ENCODE results near the gene RNF187.

Gene RNF187

DNA sequence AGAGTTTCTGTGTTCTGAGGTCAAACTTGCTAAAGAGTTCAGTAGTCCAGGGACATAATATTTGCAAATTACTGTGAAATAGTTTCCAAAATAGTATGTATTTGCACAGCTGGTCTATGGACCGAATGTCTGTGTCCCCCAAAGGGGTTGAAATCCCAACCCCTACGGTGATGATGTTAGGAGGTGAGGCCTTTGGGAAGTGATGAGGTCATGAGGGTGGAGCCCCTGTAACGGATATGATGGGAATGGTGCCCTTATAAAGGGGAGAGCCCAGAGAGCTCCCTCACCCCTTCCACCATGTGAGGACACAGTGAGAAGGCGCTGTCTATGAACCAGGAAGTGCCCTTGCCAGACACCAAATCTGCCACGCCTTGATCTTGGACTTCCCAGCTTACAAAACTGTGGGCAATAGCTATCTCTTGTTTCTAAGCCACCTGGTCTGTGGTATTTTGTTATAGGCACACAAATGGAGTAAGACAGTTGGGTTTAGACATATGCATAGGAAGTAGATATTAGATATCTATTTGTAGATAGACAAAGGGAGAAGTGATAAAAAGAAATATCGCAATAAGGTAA is 21.7 kb downstream of the RNF187 start:
- DNase-seq (ENCODE audit: low read depth), result no peak

DNA sequence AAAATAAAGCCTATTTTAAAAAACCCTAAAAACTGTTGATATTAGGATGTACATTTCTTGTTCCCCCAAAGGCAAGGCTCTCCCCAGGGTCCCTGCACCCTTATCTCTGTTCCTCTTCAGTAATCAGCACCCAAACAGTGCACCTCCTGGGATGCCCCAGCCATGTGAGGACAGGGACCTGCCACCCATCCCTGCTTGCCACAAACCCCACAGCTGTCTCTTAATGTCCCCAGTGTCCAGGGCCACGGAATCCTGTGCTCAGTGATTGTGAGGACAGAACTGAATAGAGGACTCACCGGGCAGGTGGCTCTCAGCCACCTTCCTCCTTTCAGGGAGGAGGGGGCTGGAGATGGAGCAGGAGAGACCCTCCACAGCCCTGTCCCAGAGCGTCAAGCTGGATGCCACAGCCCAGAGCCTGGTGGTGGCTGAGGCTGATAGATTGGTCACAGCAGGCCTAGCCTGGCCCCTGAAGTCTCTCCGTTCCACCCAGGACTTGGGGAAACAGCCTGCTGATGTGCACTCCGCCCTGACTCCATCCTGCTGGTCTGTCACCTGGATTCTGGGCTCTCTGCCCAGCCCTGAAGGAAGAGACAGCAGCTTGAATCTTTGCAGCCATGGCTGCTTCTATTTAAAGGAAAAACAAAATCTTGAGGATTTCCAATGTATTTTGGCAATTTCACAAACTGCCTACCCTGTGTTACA is 23.1 kb downstream of the RNF187 start:
- DNase-seq (ENCODE audit: low read depth), result no peak

DNA sequence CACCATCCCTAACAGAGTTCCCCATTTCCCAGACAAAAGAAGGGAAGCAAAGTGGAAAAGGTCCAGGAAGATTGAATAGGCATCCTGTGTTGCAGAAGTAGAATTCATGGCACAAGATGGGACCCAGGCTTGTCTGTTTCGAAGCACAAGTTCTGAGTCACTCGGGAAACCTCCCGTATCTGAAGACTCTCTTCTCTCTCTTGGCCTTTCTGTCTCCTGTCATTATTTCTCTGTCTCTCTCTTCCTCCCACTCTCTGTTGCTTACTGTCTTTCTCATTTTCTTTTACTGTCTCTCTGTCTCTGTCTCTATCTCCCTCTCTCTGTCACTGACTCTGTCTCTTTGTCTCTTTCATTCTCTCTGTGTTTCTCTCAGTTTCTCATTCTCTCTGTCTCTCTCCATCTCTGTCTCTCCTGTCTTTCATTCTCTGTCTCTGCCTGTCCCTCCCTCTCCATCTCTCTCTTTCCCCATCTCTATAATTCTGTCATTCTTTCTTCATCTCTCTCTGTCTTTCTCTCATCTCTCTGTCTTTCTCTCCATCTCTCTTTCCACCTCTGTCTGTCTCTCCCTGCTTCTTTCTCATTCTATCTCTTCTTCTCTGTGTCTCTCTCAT is 23.7 kb downstream of the RNF187 start:
- DNase-seq (ENCODE audit: low read depth), result no peak

DNA sequence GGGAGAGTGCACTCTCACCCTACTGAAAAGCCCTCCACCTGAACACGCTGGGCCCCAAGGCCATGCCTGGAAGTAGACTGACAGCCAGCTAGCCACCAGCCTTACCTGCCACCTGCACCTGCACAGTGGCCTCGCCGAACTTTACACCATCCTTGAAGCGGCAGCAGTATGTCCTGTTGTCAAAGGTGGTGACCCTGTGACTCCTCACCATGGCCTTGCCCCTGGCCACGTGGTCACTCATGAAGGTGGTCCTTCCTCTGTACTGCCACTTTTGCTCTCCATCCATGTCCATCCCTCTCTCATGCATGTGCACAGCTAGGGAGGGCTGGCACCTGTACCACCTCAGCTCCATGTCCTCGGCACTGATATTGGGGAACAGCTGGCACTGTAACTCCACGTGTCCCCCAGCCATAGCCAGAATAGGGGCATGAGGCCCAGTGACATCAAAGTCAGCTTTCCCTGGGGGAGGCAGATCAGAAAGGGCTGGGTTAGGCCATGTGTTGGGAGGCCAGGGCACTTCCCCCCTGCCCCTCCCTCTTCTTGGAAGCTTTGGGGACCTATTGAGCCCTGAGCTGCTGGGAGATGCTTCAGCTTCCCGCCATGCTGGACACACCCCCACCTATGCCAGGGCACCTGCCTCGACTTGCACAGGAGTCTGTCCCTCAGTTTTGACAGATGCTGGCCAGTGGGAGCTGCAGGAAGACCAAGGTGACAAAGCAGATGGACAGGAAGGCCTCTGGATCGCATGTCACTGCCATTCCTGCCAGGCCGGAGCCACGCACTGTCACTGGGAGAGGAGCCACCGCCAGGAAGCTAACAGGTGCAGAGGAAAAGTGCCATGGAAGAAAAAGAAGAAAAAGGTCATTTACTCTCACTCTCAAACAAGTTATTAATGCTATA is 24.6 kb downstream of the RNF187 start:
- no peak for DNase-seq (ENCODE audit: low read depth)

DNA sequence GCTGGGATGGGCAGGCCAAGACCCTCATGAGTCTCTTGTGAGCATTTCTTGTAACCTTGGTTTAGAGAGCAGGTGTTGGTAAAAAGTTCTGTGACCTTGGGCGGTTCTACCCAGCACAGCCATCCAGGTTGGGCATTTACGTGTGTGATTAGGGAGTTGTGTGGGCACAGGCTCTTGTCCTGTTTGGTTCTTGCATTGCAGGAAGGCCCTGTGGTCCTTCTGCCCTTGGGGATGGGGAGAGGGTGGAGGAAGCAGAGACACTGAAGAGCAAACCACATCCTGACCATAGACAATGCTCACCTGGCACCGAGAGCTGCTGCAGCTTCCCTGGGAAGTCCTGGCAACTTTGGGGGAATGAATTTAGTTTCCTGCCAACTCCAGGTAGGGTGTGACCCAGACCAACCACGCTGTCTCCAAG is 25.6 kb downstream of the RNF187 start:
- no peak for DNase-seq (ENCODE audit: low read depth)

DNA sequence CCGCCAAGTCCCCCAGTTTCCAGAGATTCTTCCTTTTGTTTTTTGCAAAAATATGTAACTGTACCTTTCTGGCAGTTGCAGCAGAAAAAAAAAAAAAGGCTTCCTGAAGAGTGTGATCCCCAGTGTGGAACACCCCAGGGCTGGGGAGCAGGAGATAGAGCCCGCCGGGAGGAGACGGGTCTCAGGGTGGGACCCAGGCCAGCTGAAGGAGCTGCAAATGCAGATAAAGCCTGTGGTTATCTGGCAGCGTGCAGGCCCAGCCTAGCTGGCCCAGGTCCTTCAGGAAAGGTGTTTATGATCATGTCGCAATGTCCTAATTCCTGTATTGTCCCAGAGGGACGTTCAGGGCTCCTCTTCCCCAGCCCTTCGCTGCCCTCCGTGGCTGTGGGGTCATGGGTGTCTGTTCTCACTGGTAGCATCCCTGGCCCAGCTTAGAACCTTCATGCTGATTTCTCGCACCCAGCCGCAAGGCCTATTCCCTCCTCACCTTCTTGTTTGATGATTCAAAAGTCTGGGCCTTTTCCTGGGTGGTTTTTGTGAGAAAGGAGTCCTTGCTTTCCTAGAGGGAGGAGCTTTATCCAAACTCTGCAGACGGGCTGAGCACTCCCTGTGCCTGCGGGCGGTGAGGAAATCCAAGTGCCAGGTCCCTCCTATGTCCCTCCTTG is 26.2 kb downstream of the RNF187 start:
- no peak for DNase-seq (ENCODE audit: low read depth)

DNA sequence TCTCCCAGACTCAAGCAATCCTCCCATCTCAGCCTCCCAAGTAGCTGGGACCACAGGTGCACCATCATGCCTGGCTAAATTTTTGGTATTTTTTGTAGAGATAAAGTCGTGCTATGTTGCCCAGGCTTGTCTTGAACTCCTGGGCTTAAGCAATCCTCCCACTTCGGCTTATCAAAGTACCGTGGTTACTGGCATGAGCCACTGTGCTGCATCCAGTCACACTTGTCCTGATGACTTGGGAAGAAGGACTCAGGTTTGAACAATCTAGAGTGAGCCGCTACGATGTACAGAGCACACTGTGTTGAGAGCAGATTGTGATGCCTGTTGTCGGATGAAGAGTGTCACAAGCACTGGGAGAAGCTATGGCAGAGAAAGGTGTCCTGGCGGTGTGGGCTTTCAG is 27.2 kb downstream of the RNF187 start:
- DNase-seq (ENCODE audit: low read depth), result no peak

DNA sequence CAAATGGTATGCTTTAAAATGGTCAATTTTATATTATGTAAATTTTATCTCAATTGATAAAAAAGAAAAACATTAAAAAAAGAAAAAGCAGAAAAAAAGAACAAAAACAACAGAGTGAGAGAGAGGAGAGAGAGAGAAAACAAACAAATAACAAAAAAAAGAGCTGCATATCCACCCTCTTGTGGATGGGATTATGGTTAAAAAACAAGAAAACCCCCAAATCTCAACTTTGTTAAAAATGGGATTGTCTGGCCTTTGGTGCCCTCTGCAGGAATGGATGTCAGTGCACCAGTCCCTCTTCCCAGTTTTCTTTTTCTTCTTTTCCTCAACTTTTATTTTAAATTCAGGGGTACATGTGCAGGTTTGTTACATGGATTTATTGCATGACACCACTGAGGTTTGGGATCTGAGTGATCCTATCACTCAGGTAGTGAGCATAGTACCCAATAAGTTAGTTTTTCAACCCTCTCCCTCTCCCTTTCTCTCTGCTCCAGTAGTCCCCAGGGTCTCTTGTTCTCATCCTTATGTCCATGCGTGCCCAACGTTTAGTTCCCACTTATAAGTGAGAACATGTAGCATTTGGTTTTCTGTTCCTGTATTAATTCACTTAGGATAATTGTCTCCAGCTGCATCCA is 28.1 kb downstream of the RNF187 start:
- no peak for DNase-seq (ENCODE audit: low read depth)

DNA sequence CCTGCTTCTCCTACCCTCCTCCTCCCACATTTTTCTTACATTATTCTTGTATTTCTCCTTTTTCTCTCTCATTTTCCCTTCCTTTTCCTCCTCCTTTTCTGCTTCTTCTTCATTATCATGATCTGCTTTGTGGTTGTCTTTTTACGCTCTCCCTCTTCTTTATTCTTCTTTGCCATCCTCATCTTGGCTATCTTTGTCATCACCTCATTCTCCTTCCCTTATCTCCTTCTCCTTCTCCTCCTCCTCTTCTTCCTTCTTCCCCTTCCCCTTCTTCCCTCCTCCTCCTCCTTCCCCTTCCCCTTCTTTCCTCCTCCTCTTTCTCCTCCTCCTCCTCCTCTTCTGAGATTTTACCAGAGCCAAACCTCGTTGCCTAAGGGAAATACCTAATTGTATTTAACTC is 30.5 kb downstream of the RNF187 start:
- DNase-seq (ENCODE audit: low read depth), result no peak

DNA sequence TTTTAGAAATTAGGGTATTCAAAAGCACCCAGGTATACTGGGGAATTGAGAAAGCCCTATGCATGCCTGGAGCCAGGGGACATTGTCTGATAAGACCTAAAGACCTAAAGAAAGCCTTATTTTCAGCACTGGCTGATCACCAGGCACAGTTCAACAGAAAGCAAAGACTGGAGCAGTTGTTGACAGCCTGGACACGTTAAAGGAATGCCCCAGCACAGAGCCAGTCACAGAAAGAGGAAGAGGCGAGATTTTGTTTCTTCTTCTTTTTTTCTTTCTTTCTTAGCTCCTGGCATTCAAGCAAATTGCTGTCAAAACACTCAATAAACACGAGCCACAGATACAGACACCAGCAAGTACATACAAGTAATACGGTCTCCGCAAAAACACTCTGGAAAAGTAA is 40.4 kb downstream of the RNF187 start:
- no peak for DNase-seq (ENCODE audit: low read depth)

DNA sequence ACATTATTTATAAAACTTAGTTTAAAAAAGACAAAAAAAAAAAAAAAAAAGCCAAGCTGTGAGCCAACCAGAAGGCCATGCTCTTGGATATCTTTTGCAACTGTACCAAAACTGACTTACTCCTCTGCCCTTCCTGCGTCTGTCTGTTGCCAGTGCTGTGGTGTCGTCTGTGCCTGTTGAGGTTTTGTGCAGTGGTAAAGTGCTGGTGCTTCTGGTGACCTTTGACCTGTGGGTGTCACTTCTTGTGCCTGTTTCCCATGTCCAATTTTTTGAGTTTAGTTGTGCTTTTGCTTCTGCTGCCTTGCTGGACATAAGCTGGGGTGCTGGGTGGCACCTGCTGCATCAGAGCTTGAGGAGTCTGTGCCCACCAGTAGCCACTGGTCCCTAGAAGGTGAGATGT is 41.4 kb downstream of the RNF187 start:
- no peak for DNase-seq (ENCODE audit: low read depth)

DNA sequence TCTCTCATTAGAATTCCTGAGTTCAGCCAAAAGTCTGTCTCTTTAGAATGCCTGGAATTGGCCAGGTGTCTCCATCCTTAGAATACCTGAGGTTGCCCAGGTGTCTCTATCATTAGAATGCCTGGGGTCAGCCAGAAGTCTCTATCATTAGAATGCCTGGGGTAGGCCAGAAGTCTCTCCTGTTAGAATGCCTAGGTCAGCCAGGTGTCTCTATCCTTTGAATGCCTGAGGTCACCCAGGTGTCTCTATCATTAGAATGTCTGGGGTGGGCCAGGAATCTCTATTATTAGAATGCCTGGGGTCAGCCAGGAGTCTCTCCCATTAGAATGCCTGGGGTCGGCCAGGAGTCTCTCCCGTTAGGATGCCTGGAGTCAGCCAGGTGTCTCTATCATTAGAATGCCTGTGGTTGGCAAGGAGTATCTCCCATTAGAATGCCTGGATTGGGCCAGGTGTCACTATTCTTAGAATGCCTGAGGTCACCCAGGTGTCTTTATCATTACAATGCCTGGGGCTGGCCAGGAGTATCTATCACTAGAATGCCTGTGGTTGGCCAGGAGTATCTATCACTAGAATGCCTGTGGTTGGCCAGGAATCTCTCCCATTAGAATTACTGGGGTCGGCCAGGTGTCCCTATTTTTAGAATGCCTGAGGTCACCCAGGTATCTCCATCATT is 43.0 kb downstream of the RNF187 start:
- no peak for DNase-seq (ENCODE audit: low read depth)

DNA sequence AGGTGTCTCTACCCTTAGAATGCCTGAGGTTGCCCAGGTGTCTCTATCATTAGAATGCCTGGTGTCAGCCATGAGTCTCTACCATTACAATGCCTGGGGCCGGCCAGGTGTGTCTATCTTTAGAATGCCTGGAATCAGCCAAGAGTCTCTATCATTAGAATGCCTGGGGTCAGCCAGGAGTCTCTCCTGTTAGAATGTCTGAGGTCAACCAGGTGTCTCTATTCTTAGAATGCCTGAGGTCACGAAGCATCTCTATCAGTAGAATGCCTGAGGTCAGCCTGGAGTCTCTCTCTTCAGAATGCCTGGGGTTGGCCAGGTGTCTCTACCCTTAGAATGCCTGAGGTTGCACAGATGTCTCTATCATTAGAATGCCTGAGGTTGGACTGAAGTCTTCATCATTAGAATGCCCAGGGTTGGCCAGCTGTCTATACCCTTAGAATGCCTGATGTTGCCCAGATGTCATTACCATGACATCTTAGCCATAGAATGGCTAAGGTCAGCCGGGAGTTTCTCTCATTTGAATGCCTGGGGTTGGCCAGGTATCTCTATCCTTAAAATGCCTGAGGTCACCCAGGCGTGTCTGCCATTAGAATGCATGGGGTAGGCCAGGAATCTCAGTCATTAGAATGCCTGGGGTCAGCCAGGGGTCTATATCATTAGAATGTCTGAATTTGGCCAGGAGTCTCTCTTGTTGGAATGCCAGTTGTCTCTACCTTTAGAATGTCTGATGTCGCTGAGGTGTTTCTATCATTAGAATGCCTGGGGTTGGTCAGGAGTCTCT is 44.0 kb downstream of the RNF187 start:
- DNase-seq (ENCODE audit: low read depth), result no peak

DNA sequence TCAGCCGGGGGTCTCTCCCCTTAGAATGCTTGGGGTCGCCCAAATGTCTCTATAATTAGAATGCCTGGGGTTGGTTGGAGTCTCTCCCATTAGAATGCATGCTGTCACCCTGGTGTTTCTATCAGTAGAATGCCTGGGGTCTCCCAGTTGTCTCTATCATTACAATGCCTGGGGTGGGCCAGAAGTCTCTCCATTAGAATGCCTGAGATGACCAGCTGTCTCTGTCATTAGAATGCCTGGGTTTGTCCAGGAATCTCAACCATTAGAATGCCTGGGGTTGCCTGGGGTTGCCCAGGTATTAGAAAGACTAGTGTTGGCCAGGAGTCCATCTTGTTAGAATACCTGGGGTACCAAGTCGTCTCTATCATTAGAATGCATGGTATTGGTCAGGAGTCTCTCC is 51.6 kb downstream of the RNF187 start:
- DNase-seq (ENCODE audit: low read depth), result no peak

DNA sequence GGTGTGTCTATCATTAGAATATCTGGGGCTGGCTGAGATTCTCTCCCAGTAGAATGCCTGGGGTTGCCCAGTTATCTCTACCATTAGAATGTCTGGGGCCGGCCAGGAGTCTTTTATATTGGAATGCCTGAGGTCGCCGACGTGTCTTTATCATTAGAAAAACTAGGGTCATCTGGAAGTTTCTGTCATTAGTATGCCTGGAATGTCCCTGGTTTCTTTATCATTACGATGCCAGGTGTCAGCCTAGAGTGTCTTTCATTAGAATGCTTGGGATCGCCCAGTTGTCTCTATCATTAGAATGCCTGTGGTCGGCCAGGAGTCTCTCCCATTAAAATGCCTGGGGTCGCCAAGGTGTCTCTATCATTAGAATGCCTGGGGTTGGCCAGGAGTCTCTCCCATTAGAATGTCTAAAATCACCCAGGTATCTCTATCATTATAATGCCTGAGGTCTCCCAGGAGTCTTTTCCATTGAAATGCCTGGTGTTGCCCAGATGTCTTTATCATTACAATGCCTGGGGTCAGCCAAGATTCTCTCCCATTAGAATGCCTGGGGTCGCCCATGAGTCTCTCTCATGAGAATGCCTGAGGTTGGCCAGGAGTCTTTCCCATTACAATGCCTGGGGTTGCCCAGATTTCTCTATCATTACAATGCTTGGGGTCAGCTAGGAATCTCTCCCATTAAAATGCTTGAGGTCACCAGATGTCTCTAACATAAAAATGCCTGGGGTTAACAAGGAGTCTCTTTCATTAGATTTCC is 53.2 kb downstream of the RNF187 start:
- DNase-seq (ENCODE audit: low read depth), result no peak

DNA sequence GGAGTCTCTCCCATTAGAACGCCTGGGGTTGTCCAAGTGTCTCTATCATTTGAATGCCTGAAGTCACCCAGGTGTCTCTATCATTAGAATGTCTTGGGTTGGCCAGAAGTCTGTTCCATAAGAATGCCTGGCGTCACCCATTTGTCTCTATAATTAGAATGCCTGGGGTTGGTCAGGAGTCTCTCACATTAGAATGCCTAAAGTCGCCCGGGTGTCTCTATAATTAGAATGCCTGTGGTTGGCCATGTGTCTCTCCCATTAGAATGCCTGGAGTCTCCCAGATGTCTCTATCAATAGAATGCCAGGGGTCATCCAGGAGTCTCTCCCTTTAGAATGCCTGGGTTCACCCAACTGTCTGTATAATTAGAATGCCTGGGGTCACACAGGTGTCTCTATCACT is 54.5 kb downstream of the RNF187 start:
- no peak for DNase-seq (ENCODE audit: low read depth)

DNA sequence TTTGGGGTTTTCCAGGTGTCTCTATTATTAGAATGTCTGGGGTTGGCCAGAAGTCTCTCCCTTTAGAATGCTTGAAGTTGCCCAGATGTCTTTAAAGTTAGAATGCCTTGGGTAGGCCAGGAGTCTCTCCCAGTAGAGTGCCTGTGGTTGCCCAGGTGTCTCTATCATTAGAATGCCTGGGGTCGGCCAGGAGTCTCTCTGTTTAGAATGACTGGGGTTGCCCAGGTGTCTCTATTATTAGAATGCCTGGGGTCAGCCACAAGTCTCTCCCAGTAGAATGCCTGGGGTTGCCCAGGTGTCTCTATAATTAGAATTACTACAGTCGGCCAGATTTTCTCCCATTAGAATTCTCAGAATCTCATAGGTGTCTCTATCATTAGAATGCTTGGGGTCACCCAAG is 55.2 kb downstream of the RNF187 start:
- DNase-seq (ENCODE audit: low read depth), result no peak

DNA sequence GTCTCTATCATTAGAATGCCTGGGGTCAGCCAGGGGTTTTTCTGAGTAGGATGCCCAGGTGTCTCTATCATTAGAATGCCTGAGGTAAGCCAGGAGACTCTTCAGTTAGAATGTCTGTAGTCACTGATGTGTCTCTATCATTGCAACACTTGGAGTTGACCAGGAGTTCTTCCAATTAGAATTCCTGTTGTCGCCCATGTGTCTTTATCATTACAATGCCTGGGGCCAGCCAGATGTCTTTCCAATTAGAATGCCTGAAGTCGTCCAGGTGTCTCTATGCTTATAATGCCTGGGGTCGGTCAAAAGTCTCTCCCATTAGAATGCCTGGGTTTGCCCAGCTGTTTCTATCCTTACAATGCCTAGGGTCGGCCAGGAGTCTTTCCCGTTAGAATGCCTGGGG is 55.8 kb downstream of the RNF187 start:
- DNase-seq (ENCODE audit: low read depth), result no peak

DNA sequence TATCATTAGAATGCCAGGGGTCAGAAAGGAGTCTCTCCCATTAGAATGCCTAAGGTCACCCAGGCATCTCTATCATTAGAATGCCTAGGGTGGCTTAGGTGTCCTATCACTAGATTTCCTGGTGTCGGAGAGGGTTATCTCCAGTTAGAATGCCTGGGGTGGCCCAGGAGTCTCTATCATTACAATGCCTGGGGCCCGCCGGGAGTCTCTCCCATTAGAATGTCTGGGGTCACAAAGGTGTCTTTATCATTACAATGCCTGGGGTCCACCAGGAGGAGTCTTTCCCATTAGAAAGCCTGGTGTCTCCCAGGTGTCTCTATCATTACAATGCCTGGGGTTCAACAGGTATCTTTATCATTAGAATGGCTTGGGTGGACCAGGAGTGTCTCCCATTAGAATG is 56.2 kb downstream of the RNF187 start:
- no peak for DNase-seq (ENCODE audit: low read depth)

All from GM04503 (cell line).